DMS53 (cell line): ENCODE results near the gene TNFRSF11A.
A peak's percentile ranks its signal among the peaks of the same experiment; 100 is the strongest.

Source experiments
- DNase-seq: peaks from one replicate; lab custom pipeline; 2025; lab: John Stamatoyannopoulos, UW

TNFRSF11A gene

DNA sequence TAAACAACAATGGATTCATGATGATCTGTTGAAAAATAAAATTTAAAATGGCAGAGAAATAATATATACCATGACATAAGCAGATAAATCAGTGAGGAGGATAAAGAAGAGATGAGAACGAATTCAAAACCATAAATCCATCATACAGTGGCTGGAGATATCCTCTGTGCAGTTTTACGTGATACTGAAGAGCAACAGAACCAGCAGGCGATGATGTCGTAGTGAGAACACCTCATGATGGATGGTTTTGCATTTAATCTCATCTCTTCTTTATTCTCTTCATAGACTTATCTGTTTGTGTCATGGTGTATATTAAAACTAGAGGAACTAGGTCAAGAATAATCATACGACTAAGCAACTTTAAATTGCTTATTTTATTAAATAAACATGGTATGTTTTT is 56.3 kb downstream of the TNFRSF11A start:
- no peak for DNase-seq

DNA sequence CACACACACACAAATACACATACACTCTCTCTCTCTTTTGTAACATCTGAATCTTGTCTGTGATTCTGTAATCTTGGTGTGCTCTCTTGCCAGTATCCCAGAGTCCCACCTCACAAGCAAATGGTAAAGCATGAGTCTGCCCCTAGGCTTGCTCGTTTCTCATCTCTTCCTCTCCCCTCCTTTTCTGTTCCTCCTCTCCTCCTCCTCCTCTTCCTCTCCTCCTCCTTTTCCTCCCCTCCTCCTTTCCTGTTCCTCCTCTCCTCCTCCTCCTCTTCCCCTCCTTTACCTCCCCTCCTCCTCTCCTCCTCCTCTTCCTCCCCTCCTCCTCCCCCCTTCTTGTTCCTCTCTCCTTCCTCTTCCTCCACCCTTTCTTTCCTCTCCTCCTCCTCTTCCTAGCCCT is 59.0 kb downstream of the TNFRSF11A start:
- no peak for DNase-seq

DNA sequence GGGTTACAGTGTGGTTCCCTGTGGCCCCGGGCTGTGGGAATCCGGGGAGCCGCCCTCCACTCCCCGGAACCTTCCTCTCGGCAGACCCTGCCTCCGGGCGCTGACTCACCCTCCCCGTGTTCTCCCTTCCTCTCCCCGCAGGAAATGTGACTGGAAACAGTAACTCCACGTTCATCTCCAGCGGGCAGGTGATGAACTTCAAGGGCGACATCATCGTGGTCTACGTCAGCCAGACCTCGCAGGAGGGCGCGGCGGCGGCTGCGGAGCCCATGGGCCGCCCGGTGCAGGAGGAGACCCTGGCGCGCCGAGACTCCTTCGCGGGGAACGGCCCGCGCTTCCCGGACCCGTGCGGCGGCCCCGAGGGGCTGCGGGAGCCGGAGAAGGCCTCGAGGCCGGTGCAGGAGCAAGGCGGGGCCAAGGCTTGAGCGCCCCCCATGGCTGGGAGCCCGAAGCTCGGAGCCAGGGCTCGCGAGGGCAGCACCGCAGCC is 59.5 kb downstream of the TNFRSF11A start:
- no peak for DNase-seq

DNA sequence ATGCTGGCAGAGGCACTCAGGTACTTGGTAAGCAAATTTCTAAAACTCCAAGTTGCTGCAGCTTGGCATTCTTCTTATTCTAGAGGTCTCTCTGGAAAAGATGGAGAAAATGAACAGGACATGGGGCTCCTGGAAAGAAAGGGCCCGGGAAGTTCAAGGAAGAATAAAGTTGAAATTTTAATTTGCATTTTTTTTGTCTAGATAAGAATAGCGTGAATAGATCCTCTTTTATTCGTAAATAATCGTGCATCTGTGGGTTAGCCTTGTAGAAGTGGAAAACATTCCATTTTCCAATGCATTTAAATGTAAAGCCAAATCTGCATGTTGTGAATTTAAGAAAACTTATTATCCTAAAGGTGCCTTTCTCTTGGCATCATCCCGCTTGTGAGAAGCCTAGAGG is 61.0 kb downstream of the TNFRSF11A start:
- no peak for DNase-seq

DNA sequence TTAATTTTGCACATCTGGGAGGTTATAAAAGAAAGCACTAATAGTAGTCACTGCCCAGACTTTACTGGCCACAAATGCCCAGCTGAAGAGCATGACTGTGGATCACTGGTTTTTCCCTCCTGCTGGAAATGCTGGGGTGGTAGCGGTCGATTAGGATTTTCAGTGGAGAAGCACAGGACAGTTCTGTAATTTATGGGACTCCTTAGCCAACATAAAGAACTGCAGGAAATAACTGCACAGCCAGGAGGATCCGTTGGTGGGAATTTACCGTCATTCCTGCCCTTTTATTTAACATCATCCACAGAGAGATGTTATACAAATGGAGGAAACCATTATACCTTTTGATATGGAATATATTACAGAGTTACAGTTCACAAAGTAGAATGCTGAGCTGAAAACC is 61.5 kb downstream of the TNFRSF11A start:
- DNase-seq = no peak

DNA sequence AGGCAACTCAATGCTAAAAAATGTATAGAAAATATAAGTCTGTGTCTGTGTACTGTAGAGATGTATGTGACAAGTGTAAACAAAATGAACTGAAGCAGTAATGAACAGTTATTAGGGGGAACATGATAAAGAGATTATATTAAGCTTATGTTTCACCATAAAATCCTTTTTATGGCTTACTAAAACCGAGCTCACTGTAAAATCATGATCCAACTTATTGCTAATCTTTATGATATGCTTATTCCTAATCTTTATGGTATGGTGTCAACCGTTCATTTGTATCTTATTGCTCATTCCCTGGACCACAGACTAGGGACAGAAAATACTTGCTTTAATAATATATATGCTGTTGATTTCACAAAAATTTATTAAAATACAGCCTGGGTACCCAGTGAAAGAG is 62.1 kb downstream of the TNFRSF11A start:
- no peak for DNase-seq

DNA sequence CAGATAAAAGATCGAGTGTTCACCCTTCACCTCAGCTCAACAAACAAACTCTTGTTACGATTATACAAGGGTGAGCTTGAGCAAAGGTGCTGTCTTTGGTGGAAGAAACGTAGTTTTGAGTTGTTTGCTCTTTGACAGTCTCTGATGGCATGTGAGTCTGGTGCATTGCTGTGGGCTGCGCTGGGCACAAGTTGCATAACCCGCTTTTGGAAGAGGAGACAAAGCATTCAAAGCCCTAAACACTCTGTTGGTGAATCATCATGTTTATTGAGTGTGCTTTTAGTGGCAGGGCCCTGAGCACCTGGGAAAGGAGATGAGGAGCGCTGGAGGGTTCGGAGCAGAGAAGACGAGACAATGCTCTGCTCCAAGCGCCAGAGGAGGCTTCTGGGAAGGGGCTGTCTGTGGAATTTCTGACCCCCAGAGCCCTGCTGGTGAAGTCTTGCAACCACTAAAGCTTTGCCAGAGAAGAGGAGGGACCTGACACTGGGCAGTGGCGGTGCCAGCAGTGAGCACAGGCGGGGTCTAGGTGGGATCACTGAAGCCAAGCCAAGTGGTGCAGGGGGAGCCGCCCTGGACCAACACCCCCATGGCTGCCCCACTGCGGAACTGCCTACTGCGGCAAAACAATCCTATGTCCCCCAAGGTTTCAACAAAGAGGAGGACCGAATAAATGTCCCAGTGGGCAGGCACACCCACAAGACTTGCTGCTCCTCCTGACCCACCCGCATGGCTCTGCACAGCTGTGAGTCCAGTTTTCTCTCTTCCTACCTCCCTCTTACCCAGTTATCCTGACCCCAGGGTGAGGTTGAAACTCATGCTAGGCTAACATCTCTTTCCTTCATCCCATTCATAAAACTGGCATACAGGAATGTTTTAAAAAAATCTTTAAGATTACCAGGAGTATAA is 64.0 kb downstream of the TNFRSF11A start:
- peak; percentile 92 for DNase-seq

DNA sequence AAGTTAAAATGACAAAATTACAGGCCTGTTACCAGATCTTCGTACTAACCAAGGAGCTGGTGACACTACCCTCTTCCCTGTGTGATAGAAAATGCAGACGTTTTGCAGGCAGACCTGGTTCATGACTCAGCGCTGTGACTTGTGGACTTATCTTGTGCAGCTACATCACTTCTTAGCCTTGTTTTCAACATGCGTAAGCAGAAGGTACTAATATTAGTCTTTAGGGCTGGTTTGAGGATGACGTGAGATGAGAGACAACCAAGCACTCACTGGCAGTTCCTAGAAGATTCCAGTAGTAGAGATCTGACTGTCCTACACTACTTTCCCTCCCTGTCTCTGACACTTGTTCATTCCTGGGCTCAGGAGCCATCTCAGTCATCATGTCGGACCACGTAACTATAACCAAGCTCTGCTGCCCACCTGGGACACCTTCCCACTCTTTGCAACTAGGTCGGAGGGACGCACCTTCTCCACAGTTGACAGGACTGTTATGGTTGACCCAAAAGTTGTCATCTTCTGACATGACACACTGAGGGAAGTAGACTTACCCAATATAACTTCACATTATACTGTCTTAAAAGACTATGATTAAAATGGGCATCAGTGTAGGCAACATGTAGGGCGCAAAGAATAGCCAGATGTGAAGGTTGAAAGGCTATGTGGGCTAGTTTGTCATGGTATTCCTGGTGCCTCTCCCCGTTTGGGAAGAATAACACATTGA is 64.8 kb downstream of the TNFRSF11A start:
- DNase-seq = no peak

DNA sequence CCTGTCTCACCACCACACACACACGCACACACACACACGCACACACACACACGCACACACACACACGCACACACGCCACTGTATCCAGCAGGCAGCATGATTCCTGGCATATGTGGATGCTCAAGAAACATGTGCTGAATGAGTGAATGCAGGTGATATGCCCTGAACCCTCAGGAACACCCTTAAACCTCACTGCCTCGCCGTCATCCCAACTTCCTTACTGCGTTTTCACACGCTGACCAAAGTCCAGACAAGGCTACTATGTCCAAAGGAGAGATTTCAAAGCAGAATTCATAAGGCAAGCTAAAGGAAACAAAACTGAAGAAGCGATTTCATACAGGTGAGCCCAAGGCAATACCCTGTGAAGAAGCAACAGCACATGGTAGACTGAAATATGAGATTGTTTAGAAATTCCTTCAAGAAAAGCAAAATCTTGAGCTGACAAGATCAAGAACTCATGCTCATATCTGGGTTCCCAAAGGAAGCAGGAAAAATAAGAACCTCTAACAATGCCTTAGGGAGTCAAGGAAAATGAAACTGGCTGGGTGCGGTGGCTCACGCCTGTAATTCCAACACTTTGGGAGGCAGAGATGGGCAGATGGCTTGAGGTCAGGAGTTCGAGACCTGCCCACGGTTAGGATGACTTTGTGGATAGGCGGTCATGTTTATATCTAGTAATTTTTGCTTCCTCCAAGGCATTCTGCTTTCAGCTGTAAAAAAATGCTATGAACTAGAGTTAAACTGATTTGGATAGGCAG is 69.1 kb downstream of the TNFRSF11A start:
- DNase-seq = no peak

DNA sequence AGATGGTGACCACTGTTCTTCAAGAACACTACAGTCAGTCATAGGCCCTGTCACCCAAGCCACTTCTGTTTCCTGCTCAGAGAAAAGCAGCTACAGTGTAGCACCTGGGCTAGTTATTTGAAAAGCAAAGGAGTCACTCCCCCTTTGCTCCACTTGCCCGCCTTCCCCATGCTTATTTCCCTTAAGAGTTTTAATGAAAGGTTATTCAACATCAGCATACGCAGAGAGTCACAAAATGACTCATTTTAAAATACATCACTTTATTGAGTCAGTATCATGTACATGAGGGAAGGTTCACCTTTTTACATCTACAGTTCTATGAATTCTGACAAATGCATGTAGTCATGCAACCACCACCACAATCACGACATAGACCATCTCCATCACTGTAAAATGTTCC is 71.3 kb downstream of the TNFRSF11A start:
- DNase-seq = peak; percentile 66

DNA sequence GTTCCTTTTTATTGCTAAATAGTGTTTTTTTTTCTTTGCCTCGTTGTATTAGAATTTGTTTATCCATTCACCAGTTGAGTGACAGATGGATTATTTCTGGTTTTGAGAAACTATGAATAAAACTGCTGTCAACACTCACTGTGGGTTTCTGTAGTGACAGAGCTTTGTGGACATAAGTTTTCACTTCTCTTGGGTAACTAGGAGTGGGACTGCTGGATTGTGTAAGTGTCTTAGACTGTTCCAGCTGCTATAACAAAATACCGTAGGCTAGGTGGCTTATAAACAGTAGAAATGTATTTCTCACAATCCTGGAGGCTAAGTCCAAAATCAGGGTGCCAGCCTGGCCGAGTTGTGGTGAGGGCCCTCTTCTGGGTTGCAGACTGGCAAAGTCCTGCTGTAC is 71.9 kb downstream of the TNFRSF11A start:
- no peak for DNase-seq

DNA sequence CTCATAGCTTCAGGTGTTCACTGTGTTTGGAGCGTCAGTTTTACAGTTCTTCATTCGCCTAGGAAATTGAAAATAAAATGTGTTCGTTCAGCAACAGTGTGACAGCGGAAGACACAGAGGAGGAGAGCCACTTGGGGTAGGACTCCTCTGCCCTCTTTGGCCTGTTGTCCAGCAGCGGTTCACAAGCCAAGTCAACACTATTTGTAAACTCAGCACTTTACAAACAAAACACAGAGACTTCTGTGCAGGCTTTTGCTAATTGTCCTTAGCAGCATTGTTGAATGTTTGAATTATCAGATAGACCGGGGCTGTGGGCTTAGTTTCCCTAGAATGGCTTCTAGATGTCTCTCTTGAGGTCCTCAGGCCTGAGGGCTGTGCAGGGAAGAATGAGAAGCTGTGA is 73.2 kb downstream of the TNFRSF11A start:
- DNase-seq = no peak

DNA sequence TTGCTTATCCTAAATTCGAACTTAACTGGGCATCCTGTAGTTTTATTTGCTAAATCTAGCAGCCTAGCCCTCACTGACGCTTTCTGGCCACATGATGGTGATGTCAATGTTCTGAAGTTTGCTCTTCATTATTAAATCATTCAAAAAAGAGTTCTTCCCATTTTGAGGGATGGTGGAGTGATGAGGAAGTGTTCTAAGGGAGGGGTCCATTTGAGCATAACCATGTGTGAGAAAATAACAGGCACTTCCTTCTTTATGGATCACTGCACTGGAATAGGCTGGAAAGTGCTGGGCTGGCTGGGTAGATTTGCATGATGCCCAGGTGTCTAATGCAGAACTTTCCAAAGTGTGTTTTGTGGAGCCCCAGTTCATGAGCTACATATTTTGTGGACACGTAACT is 74.2 kb downstream of the TNFRSF11A start:
- DNase-seq = peak; percentile 86

DNA sequence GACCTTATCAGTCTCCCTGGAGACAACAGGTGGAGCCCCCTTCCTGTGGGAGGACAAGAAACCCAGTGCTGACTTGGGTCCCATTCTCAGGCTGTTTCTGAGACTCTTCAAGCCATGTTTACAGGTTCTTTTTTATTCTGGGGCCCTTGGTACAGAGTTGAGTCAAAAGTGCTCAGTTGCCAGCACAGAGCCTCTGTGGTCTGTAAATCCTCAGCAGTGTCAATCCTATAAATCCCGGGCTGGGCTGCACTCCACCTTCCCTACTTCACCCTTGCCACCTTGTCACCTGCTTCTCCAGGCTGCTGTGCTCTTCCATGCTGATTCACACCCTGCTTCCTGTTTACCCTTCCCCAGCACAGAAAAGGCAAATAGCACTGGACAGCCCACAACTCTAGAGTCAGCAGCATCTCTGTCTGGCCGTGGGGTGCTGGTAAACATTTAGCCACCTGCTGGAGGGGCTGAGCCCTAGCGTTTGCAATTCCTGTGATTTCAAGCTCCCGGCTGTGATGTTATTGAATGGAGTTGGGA is 74.7 kb downstream of the TNFRSF11A start:
- peak; percentile 100 for DNase-seq

DNA sequence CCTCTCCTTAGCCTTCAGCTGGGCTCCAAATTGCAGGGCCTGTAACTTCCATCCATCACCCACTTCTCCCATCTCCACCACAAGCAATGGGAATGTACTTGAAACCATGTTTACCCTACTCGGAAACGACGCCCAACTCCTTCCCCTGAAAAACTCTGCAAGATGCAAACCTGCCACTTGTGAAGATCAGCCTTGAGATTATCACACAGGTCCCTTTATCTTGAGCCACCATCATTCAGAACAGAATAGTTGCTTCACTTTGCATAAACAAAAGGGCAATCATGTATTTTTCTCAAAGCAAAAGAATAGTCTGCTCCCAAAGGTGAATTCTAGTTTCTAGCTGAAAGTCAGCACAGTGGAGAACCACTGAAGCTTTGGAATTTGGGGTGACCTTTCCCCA is 75.8 kb downstream of the TNFRSF11A start:
- DNase-seq = no peak

DNA sequence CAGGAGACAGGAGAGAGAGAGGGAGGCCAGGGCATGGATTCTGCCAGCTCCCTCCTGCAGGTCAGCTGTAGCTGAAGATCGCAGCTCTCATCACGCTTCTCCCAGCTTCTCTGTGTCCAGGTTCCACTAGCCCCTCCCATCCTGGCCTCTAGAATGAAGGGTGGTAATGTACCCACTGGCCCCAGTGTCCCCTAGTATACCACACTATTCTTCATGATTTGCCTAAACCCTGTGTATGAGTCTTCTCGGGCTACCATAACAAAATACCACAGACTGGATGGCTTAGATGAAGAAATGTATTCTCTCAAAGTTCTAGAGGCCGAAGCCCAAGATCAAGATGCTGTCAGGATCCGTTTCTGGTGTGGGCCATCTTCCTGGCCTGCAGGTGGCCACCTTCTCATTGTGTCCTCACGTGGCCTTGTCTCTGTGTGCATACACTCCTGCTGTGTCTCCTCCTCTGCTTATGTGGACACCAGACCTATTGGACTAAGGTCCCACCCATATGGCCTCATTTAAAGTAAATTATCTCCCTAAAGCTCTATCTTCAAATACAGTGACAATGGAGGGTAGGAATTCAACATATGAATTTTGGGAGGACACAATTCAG is 77.3 kb downstream of the TNFRSF11A start:
- no peak for DNase-seq

DNA sequence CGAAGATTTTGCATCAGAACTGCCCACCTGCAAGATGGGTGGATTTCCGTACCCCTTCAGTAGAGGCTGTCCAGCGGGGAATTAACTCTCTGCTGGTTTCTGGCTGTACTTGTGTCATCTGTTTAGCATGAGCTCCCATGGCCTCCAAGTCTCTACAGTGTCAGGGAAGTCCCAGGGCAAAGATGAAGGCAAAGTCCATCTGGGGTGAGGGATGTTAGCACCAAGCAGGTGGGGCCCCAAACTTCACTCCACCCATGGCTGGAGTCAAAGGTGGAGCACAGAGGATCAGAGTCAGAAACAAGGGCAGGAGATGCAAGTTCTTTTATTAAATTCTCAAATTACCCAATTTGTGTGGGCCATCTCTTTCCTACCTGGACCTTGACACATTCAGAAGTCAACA is 78.0 kb downstream of the TNFRSF11A start:
- no peak for DNase-seq

DNA sequence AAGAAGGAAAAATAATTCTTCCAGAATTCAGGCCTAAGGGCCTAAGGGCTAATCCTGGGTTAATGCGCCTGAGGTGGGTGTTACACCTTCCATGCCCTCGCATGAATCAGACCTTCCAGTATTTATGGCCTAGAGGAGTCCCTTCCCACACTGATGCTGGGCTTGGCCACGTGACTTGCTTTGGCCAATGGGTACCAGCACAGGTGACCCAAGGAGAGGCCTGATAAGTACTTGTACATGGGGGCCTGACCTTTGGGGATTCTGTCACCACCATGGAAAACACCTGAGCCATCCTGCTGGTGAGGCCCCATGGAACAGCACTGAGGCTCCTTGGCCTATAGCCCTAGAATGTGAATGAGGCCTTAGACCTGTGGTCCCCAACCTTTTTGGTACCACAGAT is 79.8 kb downstream of the TNFRSF11A start:
- DNase-seq = no peak

DNA sequence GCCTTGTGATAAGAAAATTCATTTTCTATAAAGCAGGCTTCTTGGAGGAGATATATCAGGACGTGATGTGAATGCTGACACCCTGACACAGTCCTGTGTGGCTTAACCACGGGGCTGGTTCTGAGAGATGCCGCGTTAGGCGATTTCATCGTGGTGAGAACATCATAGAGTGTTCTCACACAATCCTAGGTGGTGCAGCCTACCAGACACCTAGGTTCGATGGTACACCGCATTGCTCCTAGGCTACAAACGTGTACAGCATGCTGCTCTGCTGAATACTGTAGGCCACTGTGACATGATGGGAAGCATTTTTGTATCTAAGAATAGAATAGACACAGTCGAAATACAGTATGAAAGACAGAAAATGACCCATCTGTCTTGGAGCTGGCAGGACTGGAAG is 82.5 kb downstream of the TNFRSF11A start:
- DNase-seq = no peak

DNA sequence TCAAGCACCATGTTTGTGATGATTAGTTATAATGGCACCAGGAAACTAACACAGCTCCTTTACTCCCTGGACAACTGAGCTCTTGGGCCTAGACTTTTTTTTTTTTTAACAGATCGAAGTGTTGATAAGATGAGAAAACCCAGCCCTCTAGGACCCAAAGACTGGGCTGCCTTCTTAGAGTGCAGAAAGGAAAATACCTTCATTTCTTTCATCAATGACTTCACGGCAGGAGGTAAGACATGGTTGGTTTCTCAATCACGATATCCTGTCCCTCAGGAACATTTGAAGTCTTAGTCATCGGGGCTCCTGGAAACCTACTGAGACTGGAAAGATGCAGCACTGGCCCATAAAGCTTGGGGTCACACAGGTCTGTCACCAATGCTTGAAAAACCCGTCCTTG is 84.7 kb downstream of the TNFRSF11A start:
- no peak for DNase-seq

DNA sequence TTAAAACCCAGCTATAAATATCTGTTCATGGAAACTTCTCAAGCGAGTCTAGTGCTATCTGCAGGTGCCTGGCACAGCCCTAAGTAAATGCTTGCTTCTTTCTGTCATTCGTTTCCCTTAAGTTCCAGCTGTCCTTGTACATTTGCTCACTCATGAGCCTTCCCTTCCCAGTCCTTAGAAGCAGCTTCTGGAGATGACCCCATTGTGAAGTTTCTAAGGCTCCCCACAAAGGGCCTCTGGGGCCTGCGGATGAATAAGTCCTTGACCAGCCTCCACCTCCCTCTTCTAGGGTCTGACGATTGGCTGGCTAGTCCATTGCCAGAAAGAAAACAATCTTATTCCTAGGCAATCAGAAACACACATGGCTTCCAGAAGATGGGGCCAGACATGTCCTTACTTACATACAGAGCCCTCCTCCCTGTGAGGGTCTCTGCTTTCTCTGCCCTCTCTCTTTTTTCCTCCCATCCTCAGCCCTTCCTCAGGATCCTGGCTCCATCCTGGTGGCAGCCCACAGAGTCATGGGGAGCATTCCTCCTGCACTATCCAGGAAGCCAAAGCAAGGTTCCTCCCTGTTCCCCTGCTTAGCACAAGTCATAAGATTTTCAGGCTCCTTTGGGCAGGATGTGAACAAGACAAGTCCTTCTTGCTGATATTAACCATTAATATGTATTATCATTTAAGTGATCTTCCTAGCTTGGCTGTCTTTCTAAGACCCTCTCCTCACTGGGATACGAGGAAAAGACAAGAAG is 87.3 kb downstream of the TNFRSF11A start:
- no peak for DNase-seq
